ENCODE data around the gene B4GALNT1.
A peak's percentile ranks its signal among the peaks of the same experiment; 100 is the strongest.

B4GALNT1 gene

DNA sequence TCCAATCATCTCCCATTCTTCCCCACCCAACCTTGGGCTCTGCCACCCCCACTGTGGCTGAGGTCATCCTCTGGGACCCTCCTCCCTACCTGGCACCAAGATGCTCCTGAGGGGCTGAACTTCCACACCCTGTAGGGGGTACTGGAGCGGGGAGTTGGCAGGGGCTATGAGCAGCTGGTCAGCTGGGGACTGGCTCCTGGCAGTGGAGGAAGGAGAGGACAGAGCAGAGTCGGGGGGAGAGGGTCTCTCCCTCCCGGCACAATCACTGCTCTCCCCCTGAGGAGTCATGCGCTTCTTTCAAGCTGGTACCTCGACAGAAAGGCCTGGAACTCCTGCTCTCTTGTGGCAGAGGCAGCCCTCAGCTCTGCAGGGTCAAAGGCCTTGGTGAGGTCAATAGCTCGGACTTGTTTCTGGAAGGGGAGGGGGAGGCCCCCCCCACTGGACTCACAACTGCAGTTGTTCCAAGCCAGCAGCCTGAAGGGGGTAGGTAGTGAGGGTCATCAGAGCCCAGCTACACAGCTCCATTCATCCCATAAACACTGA lies 2.0 kb downstream of the B4GALNT1 start:
- peak overlapping the region; percentile 6 for H3K9ac ChIP-seq (ENCODE audit: low read depth, low read length, poor library complexity)
- no peak overlapping the region for H2BK120ac ChIP-seq (ENCODE audit: low read depth, low read length)
- H3K14ac ChIP-seq (ENCODE audit: low read length), result no peak overlapping the region
- no peak overlapping the region for H4K8ac ChIP-seq (ENCODE audit: low read depth, low read length)
- no peak overlapping the region for H4K91ac ChIP-seq (ENCODE audit: low read depth, low read length, poor library complexity)
- H2AFZ ChIP-seq (ENCODE audit: low read length), result no peak overlapping the region
- H2AK5ac ChIP-seq (ENCODE audit: low read depth, low read length), result no peak overlapping the region
- H2BK15ac ChIP-seq (ENCODE audit: low read length), result peak overlapping the region; percentile 22
- H2BK5ac ChIP-seq (ENCODE audit: low read length), result no peak overlapping the region
- no peak overlapping the region for H3K4me2 ChIP-seq (ENCODE audit: insufficient read depth, low read length, poor library complexity, severe bottlenecking)
- no peak overlapping the region for H3K27ac ChIP-seq (replicated peaks; ENCODE audit: low read length)
- peaks cover 0 to 47% of the 10 kb centered on the region in 2 donors for H3K36me3 ChIP-seq (replicated peaks in 1 of 2; ENCODE audit: control insufficient read depth in 2 of 2, insufficient read depth in 2 of 2, low read length in 2 of 2)
- WGBS, 2 donors (ENCODE audit: extremely low coverage in 2 of 2, insufficient read length in 2 of 2, insufficient replicate concordance in 1 of 2), result no CpG with 5 or more reads among the region's 6 CpGs
- peaks cover 4 to 70% (median 35%) of the 10 kb centered on the region in 3 experiments for H3K27me3 ChIP-seq (ENCODE audit: control insufficient read depth in 3 of 3, insufficient read depth in 3 of 3, low read depth in 1 of 3, low read length in 3 of 3)
- no peaks in the 10 kb centered on the region for H3K79me1 ChIP-seq (ENCODE audit: low read depth, low read length)
- H3K4me1 ChIP-seq (ENCODE audit: control insufficient read depth in 2 of 2, insufficient read depth in 1 of 2, low read depth in 1 of 2, low read length in 2 of 2), result peaks cover 10 to 16% of the 10 kb centered on the region in 2 donors
- H3K4ac ChIP-seq (ENCODE audit: low read length), result no peak overlapping the region
- H3K18ac ChIP-seq (ENCODE audit: low read length), result no peak overlapping the region
- no peak for DNase-seq (ENCODE audit: low spot score)
- peaks cover 0 to 3% of the 10 kb centered on the region in 2 donors for H3K9me3 ChIP-seq (replicated peaks in 1 of 2; ENCODE audit: control insufficient read depth in 2 of 2, insufficient read depth in 1 of 2, low read depth in 1 of 2, low read length in 2 of 2)
- peak overlapping the region; percentile 35 for H3K23ac ChIP-seq (ENCODE audit: low read depth, low read length, poor library complexity)
- H2BK12ac ChIP-seq (ENCODE audit: low read length), result no peak overlapping the region
- peak overlapping the region in 1 of 2 donors; percentile 72 for H3K4me3 ChIP-seq (ENCODE audit: low read length in 2 of 2)

DNA sequence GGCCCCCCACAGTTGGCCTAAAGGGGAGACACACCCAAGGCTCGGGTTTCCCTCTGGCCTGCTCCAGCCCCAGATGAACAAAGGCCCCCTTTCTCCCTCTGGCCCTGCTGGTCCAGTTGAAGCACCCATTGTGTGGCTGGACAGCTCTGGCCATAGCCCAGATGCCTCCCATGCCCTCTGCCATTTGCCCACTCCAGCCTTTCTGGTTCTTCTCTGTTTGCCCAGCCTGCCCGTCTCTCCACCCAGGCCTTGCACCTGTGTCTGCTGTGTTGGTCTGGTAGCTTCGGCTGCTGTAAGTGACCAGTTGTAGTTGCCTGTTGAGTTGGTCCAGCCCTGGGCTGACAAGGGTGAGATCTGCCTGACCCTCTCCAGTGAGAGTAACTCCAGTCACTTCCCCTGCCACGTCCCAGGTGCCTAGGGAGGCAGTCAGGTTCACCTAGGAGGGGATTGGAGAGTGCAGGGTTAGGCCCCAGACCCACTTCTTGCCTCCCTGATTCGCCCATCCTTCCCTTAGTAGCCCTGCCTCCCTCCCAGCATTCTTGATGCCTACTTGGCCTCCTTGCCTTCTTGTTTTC lies 3.0 kb downstream of the B4GALNT1 start:
- no peak overlapping the region for H3K4me2 ChIP-seq (ENCODE audit: insufficient read depth, low read length, poor library complexity, severe bottlenecking)
- no peak overlapping the region for H2BK5ac ChIP-seq (ENCODE audit: low read length)
- H3K9ac ChIP-seq (ENCODE audit: low read depth, low read length, poor library complexity), result no peak overlapping the region
- no peak overlapping the region for H4K91ac ChIP-seq (ENCODE audit: low read depth, low read length, poor library complexity)
- H3K23ac ChIP-seq (ENCODE audit: low read depth, low read length, poor library complexity), result no peak overlapping the region
- H2BK12ac ChIP-seq (ENCODE audit: low read length), result no peak overlapping the region
- no peak overlapping the region for H4K8ac ChIP-seq (ENCODE audit: low read depth, low read length)
- H2BK15ac ChIP-seq (ENCODE audit: low read length), result no peak overlapping the region
- peaks cover 10 to 16% of the 10 kb centered on the region in 2 donors for H3K4me1 ChIP-seq (ENCODE audit: control insufficient read depth in 2 of 2, insufficient read depth in 1 of 2, low read depth in 1 of 2, low read length in 2 of 2)
- no peak overlapping the region for H2AK5ac ChIP-seq (ENCODE audit: low read depth, low read length)
- H3K4me3 ChIP-seq (ENCODE audit: low read length in 2 of 2), result no peak overlapping the region
- no peaks in the 10 kb centered on the region for H3K79me1 ChIP-seq (ENCODE audit: low read depth, low read length)
- no peak overlapping the region for H3K27ac ChIP-seq (replicated peaks; ENCODE audit: low read length)
- H3K18ac ChIP-seq (ENCODE audit: low read length), result no peak overlapping the region
- H3K4ac ChIP-seq (ENCODE audit: low read length), result no peak overlapping the region
- H3K27me3 ChIP-seq (ENCODE audit: control insufficient read depth in 3 of 3, insufficient read depth in 3 of 3, low read depth in 1 of 3, low read length in 3 of 3), result peaks cover 4 to 80% (median 35%) of the 10 kb centered on the region in 3 experiments
- H2BK120ac ChIP-seq (ENCODE audit: low read depth, low read length), result no peak overlapping the region
- no CpG with 5 or more reads among the region's 5 CpGs for WGBS, 2 donors (ENCODE audit: extremely low coverage in 2 of 2, insufficient read length in 2 of 2, insufficient replicate concordance in 1 of 2)
- no peak for DNase-seq (ENCODE audit: low spot score)
- peaks cover 0 to 3% of the 10 kb centered on the region in 2 donors for H3K9me3 ChIP-seq (replicated peaks in 1 of 2; ENCODE audit: control insufficient read depth in 2 of 2, insufficient read depth in 1 of 2, low read depth in 1 of 2, low read length in 2 of 2)
- H3K14ac ChIP-seq (ENCODE audit: low read length), result no peak overlapping the region
- H3K36me3 ChIP-seq (replicated peaks in 1 of 2; ENCODE audit: control insufficient read depth in 2 of 2, insufficient read depth in 2 of 2, low read length in 2 of 2), result peaks cover 0 to 57% of the 10 kb centered on the region in 2 donors
- H2AFZ ChIP-seq (ENCODE audit: low read length), result no peak overlapping the region

DNA sequence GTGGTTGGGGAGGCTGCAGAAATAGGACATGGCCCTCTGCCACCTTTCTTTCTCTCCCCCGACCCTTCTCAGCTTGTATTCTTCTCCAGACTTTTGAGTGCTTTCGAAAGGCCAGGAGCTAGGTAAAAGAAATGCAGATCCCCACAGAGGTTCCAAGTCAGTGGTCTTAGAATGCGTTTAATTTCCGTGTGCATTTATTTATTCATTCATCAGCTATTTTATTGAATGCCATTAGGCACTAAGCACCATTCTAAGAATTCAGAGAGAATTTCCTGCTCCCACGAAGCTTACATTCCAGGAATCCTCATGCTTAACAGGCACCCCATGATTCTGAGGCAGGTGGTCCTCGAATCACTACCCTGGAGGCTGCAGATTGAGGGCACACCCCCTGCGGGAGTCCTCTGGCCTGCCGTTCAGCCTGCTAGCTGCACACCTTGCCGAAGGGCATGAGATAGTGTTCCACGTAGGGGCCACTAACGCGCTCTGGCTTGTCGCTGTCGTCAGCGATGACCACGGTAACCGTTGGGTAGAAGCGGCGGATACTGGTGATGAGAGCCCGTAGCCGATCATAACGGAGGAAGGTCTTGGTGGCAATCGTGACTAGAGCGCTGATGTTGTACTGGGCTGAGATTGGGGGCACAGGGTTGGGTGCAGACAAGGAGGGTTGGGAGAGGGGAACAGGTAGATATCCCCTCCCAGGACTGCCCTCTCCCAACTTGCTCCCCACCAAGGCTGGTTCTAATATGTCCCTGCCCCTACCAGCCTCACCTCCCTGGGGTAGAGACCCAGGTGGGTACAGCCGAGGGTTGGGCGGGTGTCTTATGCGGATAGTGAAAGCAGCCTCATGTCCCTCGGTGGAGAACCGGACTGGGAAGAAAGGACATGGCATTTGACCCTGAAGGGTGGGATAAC lies 4.5 kb downstream of the B4GALNT1 start:
- no peak overlapping the region for H2BK12ac ChIP-seq (ENCODE audit: low read length)
- H2AFZ ChIP-seq (ENCODE audit: low read length), result no peak overlapping the region
- H3K27me3 ChIP-seq (ENCODE audit: control insufficient read depth in 3 of 3, insufficient read depth in 3 of 3, low read depth in 1 of 3, low read length in 3 of 3), result peaks cover 0 to 94% (median 38%) of the 10 kb centered on the region in 3 experiments
- no peak overlapping the region for H2BK120ac ChIP-seq (ENCODE audit: low read depth, low read length)
- no peak overlapping the region for H3K4me3 ChIP-seq (ENCODE audit: low read length in 2 of 2)
- no peak overlapping the region for H2AK5ac ChIP-seq (ENCODE audit: low read depth, low read length)
- H2BK5ac ChIP-seq (ENCODE audit: low read length), result no peak overlapping the region
- peaks cover 10 to 16% of the 10 kb centered on the region in 2 donors for H3K4me1 ChIP-seq (ENCODE audit: control insufficient read depth in 2 of 2, insufficient read depth in 1 of 2, low read depth in 1 of 2, low read length in 2 of 2)
- H3K4me2 ChIP-seq (ENCODE audit: insufficient read depth, low read length, poor library complexity, severe bottlenecking), result no peak overlapping the region
- no peak overlapping the region for H3K14ac ChIP-seq (ENCODE audit: low read length)
- H2BK15ac ChIP-seq (ENCODE audit: low read length), result no peak overlapping the region
- H3K4ac ChIP-seq (ENCODE audit: low read length), result no peak overlapping the region
- no peak overlapping the region for H4K8ac ChIP-seq (ENCODE audit: low read depth, low read length)
- peaks cover 0 to 61% of the 10 kb centered on the region in 2 donors for H3K36me3 ChIP-seq (replicated peaks in 1 of 2; ENCODE audit: control insufficient read depth in 2 of 2, insufficient read depth in 2 of 2, low read length in 2 of 2)
- no CpG with 5 or more reads among the region's 29 CpGs for WGBS, 2 donors (ENCODE audit: extremely low coverage in 2 of 2, insufficient read length in 2 of 2, insufficient replicate concordance in 1 of 2)
- H3K18ac ChIP-seq (ENCODE audit: low read length), result peak overlapping the region; percentile 90
- peaks cover 1% of the 10 kb centered on the region for H3K79me1 ChIP-seq (ENCODE audit: low read depth, low read length)
- no peak overlapping the region for H4K91ac ChIP-seq (ENCODE audit: low read depth, low read length, poor library complexity)
- H3K27ac ChIP-seq (replicated peaks; ENCODE audit: low read length), result no peak overlapping the region
- peak overlapping the region; percentile 66 for H3K23ac ChIP-seq (ENCODE audit: low read depth, low read length, poor library complexity)
- no peak overlapping the region for H3K9ac ChIP-seq (ENCODE audit: low read depth, low read length, poor library complexity)
- DNase-seq (ENCODE audit: low spot score), result no peak
- peaks cover 0 to 3% of the 10 kb centered on the region in 2 donors for H3K9me3 ChIP-seq (replicated peaks in 1 of 2; ENCODE audit: control insufficient read depth in 2 of 2, insufficient read depth in 1 of 2, low read depth in 1 of 2, low read length in 2 of 2)

Measured in neuronal stem cell (in vitro differentiated cells).